ENCODE measurements around the gene PPAT. TPM values are rescaled to one million over a fixed set of nuclear protein-coding genes. Genes with fewer than 3 reads are reported as not detected.
A peak's percentile ranks its signal among the peaks of the same experiment; 100 is the strongest.

The PPAT gene
- total RNA-seq, 2 donors from 2014 or later: 1.9 TPM

DNA sequence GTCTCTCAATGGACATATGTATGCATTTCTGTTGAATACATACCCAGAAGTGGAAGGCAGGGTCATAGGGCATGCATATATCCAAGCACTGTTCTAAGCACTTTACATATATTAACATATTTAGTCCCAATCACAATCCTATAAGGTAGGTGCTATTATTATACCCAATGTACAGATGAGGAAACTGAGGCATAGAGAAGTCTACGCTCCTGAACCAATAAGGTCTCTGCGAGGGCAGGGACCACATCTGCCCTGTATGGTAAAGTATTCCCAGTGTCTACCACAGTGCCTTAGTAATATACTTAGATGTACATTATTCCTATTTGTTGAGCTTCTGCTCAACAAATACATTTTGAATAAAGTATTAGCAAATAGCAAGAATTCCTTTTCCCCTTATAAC lies 5.2 kb downstream of the PPAT start:
- H3K4me1 ChIP-seq: peaks cover 0 to 10% of the 10 kb centered on the region in 2 donors
- H3K27me3 ChIP-seq: no peaks in the 10 kb centered on the region
- no peak for DNase-seq (ENCODE audit: low spot score)
- no peak overlapping the region for H3K27ac ChIP-seq
- H3K4me3 ChIP-seq: no peak overlapping the region
- H3K9me3 ChIP-seq: no peaks in the 10 kb centered on the region
- no peaks in the 10 kb centered on the region for H3K36me3 ChIP-seq
- no peak for TF ChIP-seq CTCF (IDR thresholded peaks at IDR 0.05)

DNA sequence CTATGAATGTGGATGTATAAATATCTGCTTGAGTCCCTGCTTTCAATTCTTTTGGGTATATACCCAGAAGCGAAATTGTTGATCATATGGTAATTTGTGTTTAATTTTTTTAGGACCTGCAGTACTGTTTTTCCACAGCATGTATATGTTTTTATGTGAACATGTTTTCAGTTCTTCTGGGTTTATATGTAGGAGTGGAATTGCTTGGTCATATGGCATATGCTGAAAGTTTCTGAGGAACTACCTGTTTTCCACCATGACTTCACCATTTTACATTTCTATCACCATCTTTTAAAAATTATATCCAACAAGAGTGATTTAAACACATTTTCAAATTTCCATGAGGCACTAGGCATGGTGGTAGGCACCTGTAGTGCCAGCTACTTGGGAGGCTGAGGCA lies 8.2 kb downstream of the PPAT start:
- H3K4me1 ChIP-seq: no peaks in the 10 kb centered on the region
- TF ChIP-seq CTCF (IDR thresholded peaks at IDR 0.05): no peak
- no peak for DNase-seq (ENCODE audit: low spot score)
- H3K9me3 ChIP-seq: no peaks in the 10 kb centered on the region
- no peaks in the 10 kb centered on the region for H3K36me3 ChIP-seq
- H3K4me3 ChIP-seq: no peak overlapping the region
- no peak overlapping the region for H3K27ac ChIP-seq
- no peaks in the 10 kb centered on the region for H3K27me3 ChIP-seq

- no peak for TF ChIP-seq CTCF (IDR thresholded peaks at IDR 0.05)
- Histone ChIP-seq H3K27me3 (no peaks in the 10 kb centered on the region), H3K4me3 (no peak overlapping the region), H3K4me1 (no peaks in the 10 kb centered on the region), H3K27ac (no peak overlapping the region), H3K36me3 (no peaks in the 10 kb centered on the region), H3K9me3 (no peaks in the 10 kb centered on the region)
- no peak for DNase-seq (ENCODE audit: low spot score)
These were observed 9.1 kb downstream of the PPAT start for GRCh38 chr4:56426273-56426672.

GRCh38 chr4:56425518-56425917 lies 9.9 kb downstream of the PPAT start:
- Histone ChIP-seq H3K4me3 (no peak overlapping the region), H3K27me3 (no peaks in the 10 kb centered on the region), H3K36me3 (no peaks in the 10 kb centered on the region), H3K4me1 (no peaks in the 10 kb centered on the region), H3K27ac (no peak overlapping the region), H3K9me3 (no peaks in the 10 kb centered on the region)
- no peak for TF ChIP-seq CTCF (IDR thresholded peaks at IDR 0.05)
- DNase-seq (ENCODE audit: low spot score): no peak

DNA sequence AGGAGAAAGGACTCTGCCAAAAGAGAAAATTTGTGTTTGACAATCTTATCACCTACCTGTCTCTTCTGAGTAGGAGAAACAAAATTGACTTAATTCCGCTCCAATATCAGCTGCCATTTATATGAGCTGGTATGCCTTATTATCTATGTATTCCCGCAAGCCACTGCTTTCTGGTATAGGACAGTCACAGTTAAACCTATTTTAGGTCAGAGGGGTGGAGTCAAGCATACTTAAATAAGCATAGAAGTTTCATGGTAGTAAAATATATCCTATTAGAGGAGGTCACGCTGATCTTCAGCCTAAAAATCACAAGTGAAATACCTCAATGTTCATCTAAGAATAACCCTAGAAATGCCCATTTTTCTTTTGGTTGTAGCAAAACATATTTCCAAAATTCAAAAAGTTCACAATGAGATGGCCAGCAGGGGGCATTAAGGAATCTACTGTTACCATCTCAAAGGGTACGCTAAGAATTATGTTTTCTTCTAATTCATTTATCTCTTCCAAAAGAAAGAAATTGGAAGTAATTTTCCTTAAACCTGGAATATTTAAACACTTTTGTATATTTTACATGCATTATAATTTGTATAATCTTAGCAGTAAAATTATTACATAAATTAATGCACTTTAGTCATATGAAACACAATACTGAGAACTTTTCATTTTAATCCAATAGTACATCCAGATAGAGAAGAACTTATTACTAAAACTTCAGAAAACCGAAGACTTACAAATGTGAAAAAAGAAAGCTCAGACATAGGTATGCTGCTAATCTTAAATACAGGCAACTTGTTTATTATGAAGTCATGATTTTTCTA lies 10.5 kb downstream of the PPAT start:
- no peaks in the 10 kb centered on the region for H3K27me3 ChIP-seq
- peak; percentile 38 to 76 for TF ChIP-seq CTCF (IDR thresholded peaks at IDR 0.05)
- no peak overlapping the region for H3K27ac ChIP-seq
- H3K4me3 ChIP-seq: peak overlapping the region in 1 of 2 donors; percentile 18
- DNase-seq (ENCODE audit: low spot score): no peak
- no peaks in the 10 kb centered on the region for H3K4me1 ChIP-seq
- H3K36me3 ChIP-seq: no peaks in the 10 kb centered on the region
- H3K9me3 ChIP-seq: no peaks in the 10 kb centered on the region

DNA sequence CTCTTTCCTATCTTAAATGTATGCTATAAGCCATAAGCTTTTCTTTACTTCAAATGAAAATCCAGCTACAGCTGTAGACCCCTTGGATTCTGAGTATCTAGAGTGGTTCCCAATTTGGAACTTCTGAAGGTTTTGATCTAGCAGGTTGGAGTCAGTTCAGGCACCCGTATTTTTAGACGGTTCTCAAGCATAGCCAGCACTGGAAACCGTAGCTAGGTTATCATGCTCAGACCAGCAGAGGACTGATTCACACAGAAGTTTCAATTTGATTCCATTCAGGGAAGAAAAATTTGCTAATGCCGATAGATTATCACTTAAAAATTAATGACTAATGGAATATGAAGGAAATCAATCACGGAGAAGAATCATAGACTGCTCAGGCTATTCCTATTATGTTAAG lies 11.2 kb downstream of the PPAT start:
- H3K27me3 ChIP-seq: no peaks in the 10 kb centered on the region
- no peak for DNase-seq (ENCODE audit: low spot score)

More for the DNA sequence above, 11.2 kb downstream of the PPAT start:
- no peaks in the 10 kb centered on the region for H3K36me3 ChIP-seq
- no peak for TF ChIP-seq CTCF (IDR thresholded peaks at IDR 0.05)
- no peaks in the 10 kb centered on the region for H3K4me1 ChIP-seq
- no peak overlapping the region for H3K27ac ChIP-seq
- no peaks in the 10 kb centered on the region for H3K9me3 ChIP-seq
- peak overlapping the region in 1 of 2 donors; percentile 18 for H3K4me3 ChIP-seq

All from right atrium auricular region (tissue), 2 donors.